Measurements from ENCODE around the gene GAD2. TPM values are rescaled to one million over a fixed set of nuclear protein-coding genes. Genes with fewer than 3 reads are reported as not detected.

GAD2 gene
- total RNA-seq, 1 experiment from 2014 or later = not detected

GRCh38 chr10:26314265-26315013, 97.9 kb downstream of the GAD2 start:
- no TSS peak for BruUV-seq (replicated peaks)
- ChIA-PET POLR2A (no interaction called here), CTCF (no interaction called here)
- H3K4me3 ChIP-seq (ENCODE audit: low read depth in 2 of 2, low read length in 2 of 2) = no peak overlapping the region
- no peaks in the 10 kb centered on the region for H3K9me3 ChIP-seq (ENCODE audit: control insufficient read depth, insufficient read depth, low read depth, low read length)
- intact Hi-C loops (cut with micrococcal nuclease; ENCODE audit: unreplicated experiment) (no loop called here), in situ Hi-C loops (cut with HindIII; ENCODE audit: low pct_unique_long_range_greater_than_20kb, low sequenced_read_pairs) (no loop called here)
- H3K36me3 ChIP-seq (ENCODE audit: control insufficient read depth, insufficient read depth, low read length) = no peaks in the 10 kb centered on the region
- no peak overlapping the region for H3K27ac ChIP-seq (ENCODE audit: low read length)
- ATAC-seq (no peak), DNase-seq (ENCODE audit: low read depth, low spot score) (no peak)
- TF ChIP-seq SIN3A (IDR thresholded peaks at IDR 0.05; ENCODE audit: borderline replicate concordance, insufficient read depth, low read depth, low read length) (no peak), CTCF (IDR thresholded peaks at IDR 0.05) (no peak), POLR2AphosphoS5 (IDR thresholded peaks at IDR 0.05; ENCODE audit: low read depth, low read length) (no peak), TCF7L2 (IDR thresholded peaks at IDR 0.05; ENCODE audit: low read depth, low read length) (no peak)
- TF ChIP-seq, protein P1, sequence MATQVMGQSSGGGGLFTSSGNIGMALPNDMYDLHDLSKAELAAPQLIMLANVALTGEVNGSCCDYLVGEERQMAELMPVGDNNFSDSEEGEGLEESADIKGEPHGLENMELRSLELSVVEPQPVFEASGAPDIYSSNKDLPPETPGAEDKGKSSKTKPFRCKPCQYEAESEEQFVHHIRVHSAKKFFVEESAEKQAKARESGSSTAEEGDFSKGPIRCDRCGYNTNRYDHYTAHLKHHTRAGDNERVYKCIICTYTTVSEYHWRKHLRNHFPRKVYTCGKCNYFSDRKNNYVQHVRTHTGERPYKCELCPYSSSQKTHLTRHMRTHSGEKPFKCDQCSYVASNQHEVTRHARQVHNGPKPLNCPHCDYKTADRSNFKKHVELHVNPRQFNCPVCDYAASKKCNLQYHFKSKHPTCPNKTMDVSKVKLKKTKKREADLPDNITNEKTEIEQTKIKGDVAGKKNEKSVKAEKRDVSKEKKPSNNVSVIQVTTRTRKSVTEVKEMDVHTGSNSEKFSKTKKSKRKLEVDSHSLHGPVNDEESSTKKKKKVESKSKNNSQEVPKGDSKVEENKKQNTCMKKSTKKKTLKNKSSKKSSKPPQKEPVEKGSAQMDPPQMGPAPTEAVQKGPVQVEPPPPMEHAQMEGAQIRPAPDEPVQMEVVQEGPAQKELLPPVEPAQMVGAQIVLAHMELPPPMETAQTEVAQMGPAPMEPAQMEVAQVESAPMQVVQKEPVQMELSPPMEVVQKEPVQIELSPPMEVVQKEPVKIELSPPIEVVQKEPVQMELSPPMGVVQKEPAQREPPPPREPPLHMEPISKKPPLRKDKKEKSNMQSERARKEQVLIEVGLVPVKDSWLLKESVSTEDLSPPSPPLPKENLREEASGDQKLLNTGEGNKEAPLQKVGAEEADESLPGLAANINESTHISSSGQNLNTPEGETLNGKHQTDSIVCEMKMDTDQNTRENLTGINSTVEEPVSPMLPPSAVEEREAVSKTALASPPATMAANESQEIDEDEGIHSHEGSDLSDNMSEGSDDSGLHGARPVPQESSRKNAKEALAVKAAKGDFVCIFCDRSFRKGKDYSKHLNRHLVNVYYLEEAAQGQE (IDR thresholded peaks at IDR 0.05; ENCODE audit: insufficient read depth in 1 of 2, low read depth in 2 of 2, low read length in 1 of 2) = no peak
- no peaks in the 10 kb centered on the region for H3K27me3 ChIP-seq (ENCODE audit: control insufficient read depth, insufficient read depth, low read length)
- no peaks in the 10 kb centered on the region for H3K4me1 ChIP-seq (ENCODE audit: control insufficient read depth, insufficient read depth, low read length)

GRCh38 chr10:26318672-26319071, 102.1 kb downstream of the GAD2 start:
- in situ Hi-C loops (cut with HindIII; ENCODE audit: low pct_unique_long_range_greater_than_20kb, low sequenced_read_pairs) = no loop called here
- BruUV-seq (replicated peaks) = no TSS peak
- Histone ChIP-seq H3K9me3 (ENCODE audit: control insufficient read depth, insufficient read depth, low read depth, low read length) (no peaks in the 10 kb centered on the region), H3K36me3 (ENCODE audit: control insufficient read depth, insufficient read depth, low read length) (no peaks in the 10 kb centered on the region), H3K27ac (ENCODE audit: low read length) (no peak overlapping the region), H3K27me3 (ENCODE audit: control insufficient read depth, insufficient read depth, low read length) (no peaks in the 10 kb centered on the region), H3K4me3 (ENCODE audit: low read depth in 2 of 2, low read length in 2 of 2) (no peak overlapping the region), H3K4me1 (ENCODE audit: control insufficient read depth, insufficient read depth, low read length) (no peaks in the 10 kb centered on the region)
- ChIA-PET CTCF (no interaction called here), POLR2A (no interaction called here)
- DNase-seq (ENCODE audit: low read depth, low spot score) (no peak), ATAC-seq (no peak)
- TF ChIP-seq SIN3A (IDR thresholded peaks at IDR 0.05; ENCODE audit: borderline replicate concordance, insufficient read depth, low read depth, low read length) (no peak), TCF7L2 (IDR thresholded peaks at IDR 0.05; ENCODE audit: low read depth, low read length) (no peak), POLR2AphosphoS5 (IDR thresholded peaks at IDR 0.05; ENCODE audit: low read depth, low read length) (no peak), CTCF (IDR thresholded peaks at IDR 0.05) (no peak)
- TF ChIP-seq, protein P1 (IDR thresholded peaks at IDR 0.05; ENCODE audit: insufficient read depth in 1 of 2, low read depth in 2 of 2, low read length in 1 of 2) = no peak
- intact Hi-C loops (cut with micrococcal nuclease; ENCODE audit: unreplicated experiment) = no loop called here
